ENCODE measurements around the gene PDSS2.
"Not testable (repeated sequence)": the region's sequence is repeated elsewhere in the genome, so short reads cannot be mapped to it uniquely, and the experiment has no call there.

DNA sequence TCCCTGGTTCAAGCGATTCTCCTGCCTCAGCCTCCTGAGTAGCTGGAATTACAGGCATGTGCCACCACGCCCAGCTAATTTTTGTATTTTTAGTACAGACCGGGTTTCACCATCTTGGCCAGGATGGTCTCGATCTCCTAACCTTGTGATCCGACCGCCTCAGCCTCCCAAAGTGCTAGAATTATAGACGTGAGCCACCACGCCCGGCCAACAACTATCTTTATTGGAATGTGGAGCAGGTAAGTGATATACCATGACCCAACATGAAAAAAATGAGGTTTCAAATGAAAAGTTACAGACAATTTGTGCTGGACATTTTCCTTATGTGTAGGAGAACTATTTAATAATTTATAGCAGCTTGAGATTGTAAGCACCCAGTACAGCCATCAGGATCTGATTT is 340.8 kb downstream of the PDSS2 start:
- TF ChIP-seq, protein P1, sequence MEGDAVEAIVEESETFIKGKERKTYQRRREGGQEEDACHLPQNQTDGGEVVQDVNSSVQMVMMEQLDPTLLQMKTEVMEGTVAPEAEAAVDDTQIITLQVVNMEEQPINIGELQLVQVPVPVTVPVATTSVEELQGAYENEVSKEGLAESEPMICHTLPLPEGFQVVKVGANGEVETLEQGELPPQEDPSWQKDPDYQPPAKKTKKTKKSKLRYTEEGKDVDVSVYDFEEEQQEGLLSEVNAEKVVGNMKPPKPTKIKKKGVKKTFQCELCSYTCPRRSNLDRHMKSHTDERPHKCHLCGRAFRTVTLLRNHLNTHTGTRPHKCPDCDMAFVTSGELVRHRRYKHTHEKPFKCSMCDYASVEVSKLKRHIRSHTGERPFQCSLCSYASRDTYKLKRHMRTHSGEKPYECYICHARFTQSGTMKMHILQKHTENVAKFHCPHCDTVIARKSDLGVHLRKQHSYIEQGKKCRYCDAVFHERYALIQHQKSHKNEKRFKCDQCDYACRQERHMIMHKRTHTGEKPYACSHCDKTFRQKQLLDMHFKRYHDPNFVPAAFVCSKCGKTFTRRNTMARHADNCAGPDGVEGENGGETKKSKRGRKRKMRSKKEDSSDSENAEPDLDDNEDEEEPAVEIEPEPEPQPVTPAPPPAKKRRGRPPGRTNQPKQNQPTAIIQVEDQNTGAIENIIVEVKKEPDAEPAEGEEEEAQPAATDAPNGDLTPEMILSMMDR (IDR thresholded peaks at IDR 0.05) = not testable (repeated sequence)
- TF ChIP-seq POLR2A (IDR thresholded peaks at IDR 0.05) = not testable (repeated sequence)

All from heart left ventricle (tissue), 13 donors.